ENCODE data around the gene DPH1. TPM values are rescaled to one million over a fixed set of nuclear protein-coding genes. Genes with fewer than 3 reads are reported as not detected.
"Not testable (repeated sequence)": the region's sequence is repeated elsewhere in the genome, so short reads cannot be mapped to it uniquely, and the experiment has no call there.

DPH1 gene
- total RNA-seq, result 9.9 and 13.5 TPM in 2 replicates

DNA sequence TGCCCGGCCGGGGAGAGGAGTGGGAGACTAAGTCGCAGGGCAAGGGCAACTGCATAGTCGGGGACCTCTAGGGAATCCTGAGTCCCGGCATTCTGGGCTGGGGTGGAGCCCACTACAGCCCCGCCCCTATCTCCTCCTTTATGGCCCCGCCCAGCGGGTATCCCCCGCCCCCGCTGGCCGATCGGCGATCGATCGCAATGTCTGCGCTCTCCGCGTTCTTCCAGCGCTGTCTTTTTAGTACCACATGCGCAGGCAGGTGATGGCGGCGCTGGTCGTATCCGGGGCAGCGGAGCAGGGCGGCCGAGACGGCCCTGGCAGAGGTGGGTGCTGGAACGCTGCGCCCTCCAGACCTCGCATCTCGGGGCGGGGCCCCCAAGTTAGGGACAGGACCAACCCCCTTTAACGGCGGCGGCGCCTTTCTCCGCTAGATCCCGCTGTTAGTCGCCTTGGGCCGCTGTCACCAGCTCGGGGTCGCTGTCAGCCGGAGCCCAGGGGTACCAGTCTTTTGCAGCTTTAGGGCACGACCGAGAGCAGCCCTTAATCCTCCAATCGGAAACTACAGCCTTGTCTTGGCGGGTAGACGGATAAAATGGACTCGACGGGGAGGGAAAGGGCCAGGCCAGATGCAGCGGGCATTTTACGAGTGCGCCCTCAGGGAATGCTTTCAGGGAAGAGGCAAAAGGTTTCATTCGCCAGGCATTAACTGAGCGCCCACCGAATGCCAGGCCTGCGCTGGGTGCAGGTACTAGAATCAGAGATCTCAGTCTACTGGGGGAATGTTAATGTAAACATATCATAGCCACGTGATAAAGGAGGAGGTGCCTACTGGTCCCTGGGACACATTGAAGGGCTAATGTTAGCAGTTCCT lies at the start of gene DPH1:
DPH1 (plus strand) TSS at position 243 of the 868 bp plus-strand sequence; CDS start at position 260, 17 bp downstream.
- peak; percentile 85 to 95 for DNase-seq (ENCODE audit: low read depth in 2 of 2)

- DNase-seq (ENCODE audit: low read depth in 2 of 2), result no peak
Observed at GRCh38 chr17:1980665-1981250, 49.2 kb upstream of the DPH1 start.

DNA sequence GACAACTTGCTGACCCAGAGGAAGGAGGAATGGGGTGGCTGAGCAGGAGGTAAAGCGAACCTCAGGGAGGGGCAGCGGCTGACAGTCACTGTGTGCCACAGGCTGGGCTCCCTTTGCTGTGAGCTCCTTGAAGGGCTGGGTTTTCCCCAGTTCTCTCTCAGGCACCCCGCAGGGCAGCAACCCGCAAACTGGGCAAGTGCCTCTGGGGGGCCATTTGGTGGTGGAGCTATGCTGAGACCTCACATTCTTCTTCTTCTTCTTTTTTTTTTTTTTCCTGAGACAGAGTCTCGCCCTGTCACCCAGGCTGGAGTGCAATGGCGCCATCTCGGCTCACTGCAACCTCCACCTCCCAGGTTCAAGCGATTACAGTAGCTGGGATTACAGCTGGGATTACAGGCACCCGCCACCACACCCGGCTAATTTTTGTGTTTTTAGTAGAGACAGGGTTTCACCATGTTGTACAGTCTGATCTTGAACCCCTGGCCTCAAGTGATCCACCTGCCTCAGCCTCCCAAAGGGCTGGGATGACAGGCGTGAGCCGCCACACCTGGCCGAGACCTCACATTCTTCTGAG lies 47.1 kb upstream of the DPH1 start:
- DNase-seq (ENCODE audit: low read depth in 2 of 2), result not testable (repeated sequence)

DNA sequence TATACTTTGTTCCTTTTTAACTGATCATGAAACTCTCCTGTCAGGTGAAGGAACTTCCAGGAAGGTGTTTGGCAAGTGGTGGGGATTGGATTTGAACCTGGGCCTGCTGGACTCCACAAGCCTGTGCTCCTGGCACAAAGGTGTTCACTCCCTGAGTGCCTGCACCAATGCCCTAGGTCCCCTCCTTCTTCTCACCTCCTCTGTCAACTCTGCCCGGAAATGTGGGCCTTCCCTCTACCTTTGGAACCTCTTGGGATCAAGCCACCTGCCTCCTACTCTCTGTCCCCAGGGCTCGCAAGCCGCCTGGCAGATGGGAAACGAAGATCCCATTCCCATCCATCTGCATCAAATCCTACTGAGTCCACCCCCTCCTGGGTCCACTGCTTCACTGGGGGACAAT lies 44.9 kb upstream of the DPH1 start:
- no peak for DNase-seq (ENCODE audit: low read depth in 2 of 2)

- no peak for DNase-seq (ENCODE audit: low read depth in 2 of 2)
Observed at GRCh38 chr17:1985686-1986085, 44.3 kb upstream of the DPH1 start.

GRCh38 chr17:1986783-1987451 lies 43.0 kb upstream of the DPH1 start:
- DNase-seq (ENCODE audit: low read depth in 2 of 2), result no peak

- no peak for DNase-seq (ENCODE audit: low read depth in 2 of 2)
Observed at GRCh38 chr17:1989135-1989534, 40.8 kb upstream of the DPH1 start.

GRCh38 chr17:1992541-1992940 lies 37.4 kb upstream of the DPH1 start:
- no peak for DNase-seq (ENCODE audit: low read depth in 2 of 2)

- no peak for DNase-seq (ENCODE audit: low read depth in 2 of 2)
Observed at GRCh38 chr17:1994707-1995106, 35.2 kb upstream of the DPH1 start.

DNA sequence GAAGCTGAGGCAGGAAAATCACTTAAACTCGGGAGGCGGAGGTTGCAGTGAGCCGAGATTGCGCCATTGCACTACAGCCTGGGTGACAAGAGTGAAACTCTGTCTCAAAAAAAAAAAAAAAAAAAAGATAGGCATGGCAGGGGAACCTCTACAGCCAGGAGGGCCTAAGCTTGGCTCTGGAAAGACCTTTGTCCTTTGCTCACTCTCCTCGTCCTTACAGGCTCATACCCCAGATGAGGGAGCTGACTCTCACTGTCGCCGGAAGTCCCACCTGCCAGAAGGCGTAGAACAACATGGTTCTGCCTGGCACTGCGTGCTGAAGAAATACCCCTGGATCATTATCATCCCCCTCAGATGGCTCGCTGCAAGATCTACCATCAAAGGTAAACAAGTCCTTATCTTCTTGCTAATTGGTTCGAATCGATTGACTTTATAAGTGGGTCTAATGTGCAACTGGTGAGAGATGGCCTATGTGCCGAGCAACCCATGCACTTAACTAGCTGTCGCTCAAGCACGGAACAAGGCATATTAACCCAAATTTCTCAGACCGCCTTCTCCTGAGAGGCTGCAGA lies 34.5 kb upstream of the DPH1 start:
- DNase-seq (ENCODE audit: low read depth in 2 of 2), result no peak

GRCh38 chr17:1995907-1996799 lies 33.8 kb upstream of the DPH1 start:
- DNase-seq (ENCODE audit: low read depth in 2 of 2), result no peak

GRCh38 chr17:1996800-1997288 lies 33.1 kb upstream of the DPH1 start:
- no peak for DNase-seq (ENCODE audit: low read depth in 2 of 2)

- DNase-seq (ENCODE audit: low read depth in 2 of 2), result no peak
Observed at GRCh38 chr17:1997289-1997926, 32.5 kb upstream of the DPH1 start.

- peak in 1 of 2 donors; percentile 23 for DNase-seq (ENCODE audit: low read depth in 2 of 2)
Observed at GRCh38 chr17:1997927-1998742, 31.8 kb upstream of the DPH1 start.

GRCh38 chr17:1999557-2000251 lies 30.2 kb upstream of the DPH1 start:
- peak; percentile 17 to 34 for DNase-seq (ENCODE audit: low read depth in 2 of 2)

DNA sequence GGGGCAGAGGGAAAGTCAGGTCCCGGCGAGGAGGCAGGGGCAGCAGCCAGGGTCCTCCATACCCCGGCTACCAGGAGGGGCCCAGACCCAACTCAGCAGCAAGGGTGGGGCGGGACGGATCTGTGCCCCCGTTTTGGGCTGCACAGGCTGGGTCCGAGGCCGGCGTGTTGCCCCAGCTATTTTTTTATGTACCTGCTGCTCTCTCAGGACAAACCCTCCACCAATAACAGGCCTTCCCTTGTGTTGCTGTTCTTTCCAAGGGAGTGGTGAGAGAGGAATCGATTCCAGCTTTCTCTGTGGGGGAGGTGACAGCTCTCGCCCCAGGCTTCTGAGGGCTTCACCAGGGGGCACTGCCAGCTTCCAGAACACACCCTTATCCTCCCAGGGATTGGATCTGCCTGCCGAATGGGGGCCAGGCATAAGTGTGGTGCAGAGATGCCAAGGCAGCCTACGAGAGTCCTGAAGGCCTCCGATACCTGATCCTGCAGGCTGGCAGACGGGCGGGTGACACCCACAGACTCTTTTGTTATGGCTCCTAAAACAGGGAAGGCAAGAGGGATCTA lies 27.1 kb upstream of the DPH1 start:
- DNase-seq (ENCODE audit: low read depth in 2 of 2), result no peak

DNA sequence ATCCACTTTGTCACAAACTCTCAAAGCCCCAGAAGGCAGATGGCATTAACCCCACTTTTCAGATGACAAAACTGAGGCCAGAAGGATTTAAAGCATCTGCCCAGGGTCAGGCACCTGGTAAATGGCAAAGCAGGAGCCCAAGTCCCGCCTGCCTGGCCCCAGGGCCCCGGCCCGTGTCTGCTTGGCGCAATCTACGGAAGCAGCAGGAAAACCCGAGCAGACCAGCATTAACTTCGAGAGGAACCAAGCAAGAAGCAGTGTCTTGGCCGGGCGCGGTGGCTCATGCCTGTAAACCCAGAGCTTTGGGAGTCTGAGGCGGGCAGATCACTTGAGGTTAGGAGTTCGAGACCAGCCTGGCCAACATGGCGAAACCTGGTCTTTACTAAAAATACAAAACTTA lies 26.4 kb upstream of the DPH1 start:
- DNase-seq (ENCODE audit: low read depth in 2 of 2), result no peak

DNA sequence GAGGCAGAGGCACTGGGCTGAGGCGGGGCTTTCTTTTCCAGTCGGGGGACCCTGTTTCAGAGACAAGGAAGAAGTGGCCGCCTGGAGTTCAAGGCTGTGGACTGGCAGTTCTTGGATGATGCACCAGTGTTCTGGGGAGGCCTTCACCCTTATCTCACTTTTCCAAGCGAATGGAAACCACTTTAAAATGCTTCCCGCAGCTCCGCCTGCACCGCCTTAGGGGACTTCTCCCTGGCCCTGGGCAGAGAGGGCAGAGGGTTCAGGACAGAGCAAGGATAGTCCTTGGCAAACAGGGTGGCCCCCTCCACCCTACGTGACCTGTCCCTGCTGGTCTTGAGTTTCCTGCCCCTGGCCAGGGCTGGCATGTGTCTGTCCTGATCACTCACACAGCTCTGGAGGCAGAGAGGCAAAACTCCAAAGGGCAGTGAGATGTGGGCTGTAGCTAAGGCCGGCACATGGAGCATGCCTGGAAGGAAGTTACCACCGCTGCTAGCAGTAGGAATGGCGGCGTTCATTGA lies 25.5 kb upstream of the DPH1 start:
- no peak for DNase-seq (ENCODE audit: low read depth in 2 of 2)

Measured in dermis microvascular lymphatic vessel endothelial cell (primary cell).